ENCODE data around the gene CBX2. TPM values are rescaled to one million over a fixed set of nuclear protein-coding genes. Genes with fewer than 3 reads are reported as not detected.

CBX2 gene
- total RNA-seq, 1 experiment from 2014 or later = 79.4 TPM

GRCh38 chr17:79739148-79740062 lies 38.5 kb upstream of the CBX2 start:
- Histone ChIP-seq H3K4me1 (ENCODE audit: insufficient read depth, low read length) (no peaks in the 10 kb centered on the region), H3K4ac (ENCODE audit: low read depth, low read length) (no peak overlapping the region), H3T11ph (ENCODE audit: low read length) (no peak overlapping the region), H4K5ac (ENCODE audit: insufficient read length, low read depth, low read length) (no peak overlapping the region), H2BK15ac (ENCODE audit: low read depth, low read length) (no peak overlapping the region), H2BK120ac (ENCODE audit: low read depth, low read length, poor library complexity, severe bottlenecking) (no peak overlapping the region), H4K20me1 (ENCODE audit: control insufficient read depth, insufficient read depth, insufficient read length) (no peaks in the 10 kb centered on the region), H2BK20ac (ENCODE audit: low read depth, low read length, poor library complexity, severe bottlenecking) (no peak overlapping the region), H4K8ac (replicated peaks; ENCODE audit: insufficient read length, low read depth, low read length) (no peak overlapping the region), H3K4me2 (ENCODE audit: insufficient read depth, insufficient read length, low read length) (no peak overlapping the region), H3K23me2 (ENCODE audit: insufficient read length, low read depth, low read length, poor library complexity, severe bottlenecking) (peaks cover 3% of the 10 kb centered on the region), H3K79me2 (ENCODE audit: insufficient read depth, low read length) (no peaks in the 10 kb centered on the region), H4K91ac (ENCODE audit: insufficient read length, low read depth, low read length) (no peak overlapping the region), H3K14ac (ENCODE audit: insufficient read depth, low read length) (no peak overlapping the region), H3K9ac (ENCODE audit: extremely low read depth, insufficient read length, low read length) (no peak overlapping the region), H3K79me1 (ENCODE audit: insufficient read depth, low read depth, low read length, poor library complexity, severe bottlenecking) (no peaks in the 10 kb centered on the region), H2AK5ac (ENCODE audit: insufficient read length, low read length) (no peak overlapping the region), H3K56ac (ENCODE audit: insufficient read length, low read depth, low read length) (no peak overlapping the region), H3K27me3 (ENCODE audit: insufficient read depth, low read length) (peaks cover 3% of the 10 kb centered on the region; the same call in 1 of the 2 replicates), H3K27ac (ENCODE audit: insufficient read length, low read depth, low read length) (no peak overlapping the region), H2BK12ac (ENCODE audit: insufficient read length, low read depth, low read length) (no peak overlapping the region), H2AFZ (ENCODE audit: low read length) (no peak overlapping the region), H2BK5ac (ENCODE audit: insufficient read length, low read length) (no peak overlapping the region), H3K9me3 (ENCODE audit: control insufficient read depth, low read depth, low read length) (no peaks in the 10 kb centered on the region), H3K18ac (ENCODE audit: insufficient read length, low read depth, low read length) (no peak overlapping the region), H3K23ac (ENCODE audit: insufficient read length, low read depth, low read length) (no peak overlapping the region)
- DNase-seq = no peak
- no peak overlapping the region for H3K4me3 Mint-ChIP-seq
- H3K27ac Mint-ChIP-seq = no peak overlapping the region; a peak in 2 of 7 replicates
- peaks cover 75% of the 10 kb centered on the region for H3K27me3 Mint-ChIP-seq (ENCODE audit: low read depth)
- no peak for TF ChIP-seq CTCF (conservative IDR thresholded peaks at IDR 0.05)
- peaks cover 0 to 8% of the 10 kb centered on the region in 2 experiments; a peak in 1 of 4 replicates for H3K4me1 Mint-ChIP-seq
- WGBS (ENCODE audit: extremely low coverage, insufficient read length, low lambda C conversion rate) = no CpG with 5 or more reads among the region's 28 CpGs
- H3K9me3 Mint-ChIP-seq = no peaks in the 10 kb centered on the region; a peak in 1 of 5 replicates
- no peaks in the 10 kb centered on the region; a peak in 1 of 7 replicates for H3K36me3 Mint-ChIP-seq (ENCODE audit: insufficient read depth in 1 of 3, low read depth in 3 of 3)
